GM12872 (cell line): ENCODE data around the gene ZC3H12D.

Source experiments
- CTCF ChIP-seq: IDR thresholded peaks from 3 replicates; pipeline ENCODE4 v1.5.1; 2011; ENCODE audit warnings: low read depth, mild to moderate bottlenecking, low read length, moderate library complexity; ENCODE audit not compliant: insufficient read depth

The ZC3H12D gene

DNA sequence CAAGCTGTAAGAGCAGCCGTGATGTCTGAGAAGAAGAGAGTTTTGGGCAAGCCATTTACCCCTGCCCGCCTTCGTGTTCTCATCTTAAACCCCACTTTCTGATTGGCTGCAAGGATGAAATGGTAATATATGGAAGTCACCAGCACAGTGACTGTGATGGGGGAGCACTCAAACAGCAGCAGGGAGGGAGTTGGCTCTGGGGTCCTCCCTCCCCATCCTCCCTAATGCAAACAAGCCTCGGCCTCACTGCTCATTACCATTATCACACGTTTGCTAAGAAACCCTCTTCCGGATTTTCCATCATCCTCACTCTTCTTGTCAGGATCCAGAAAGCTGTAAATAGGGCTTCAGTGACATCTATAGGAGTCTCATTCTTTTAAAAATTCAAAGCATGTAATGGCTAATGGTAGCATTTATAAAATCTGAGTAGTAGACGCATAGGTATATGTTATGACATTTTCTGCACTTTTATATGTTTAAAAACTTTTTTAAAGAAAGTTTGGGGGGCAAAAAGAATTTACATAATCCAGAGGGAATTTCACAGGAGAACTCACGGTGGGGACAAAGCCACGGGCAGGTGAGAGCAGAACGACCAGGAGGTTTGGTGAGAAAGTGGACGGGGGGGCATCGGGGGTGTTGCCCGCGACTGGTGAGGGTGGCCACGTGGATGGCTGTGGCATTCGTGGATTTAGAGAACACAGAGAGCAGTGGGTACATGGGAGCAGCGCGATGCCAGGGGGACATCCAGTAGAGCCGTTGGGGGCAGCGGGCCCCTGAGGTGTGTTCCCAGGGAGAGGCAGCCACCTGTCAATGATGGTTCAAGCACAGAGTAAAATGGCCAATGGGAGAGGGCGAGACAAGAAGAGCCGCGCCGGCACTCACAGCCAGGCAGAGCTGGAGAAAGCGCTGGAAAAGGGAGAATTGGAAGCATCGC lies 55.1 kb downstream of the ZC3H12D start:
- TF ChIP-seq CTCF: no peak

- no peak for TF ChIP-seq CTCF
Measured at GRCh38 chr6:149428606-149429005, 56.2 kb downstream of the ZC3H12D start.

DNA sequence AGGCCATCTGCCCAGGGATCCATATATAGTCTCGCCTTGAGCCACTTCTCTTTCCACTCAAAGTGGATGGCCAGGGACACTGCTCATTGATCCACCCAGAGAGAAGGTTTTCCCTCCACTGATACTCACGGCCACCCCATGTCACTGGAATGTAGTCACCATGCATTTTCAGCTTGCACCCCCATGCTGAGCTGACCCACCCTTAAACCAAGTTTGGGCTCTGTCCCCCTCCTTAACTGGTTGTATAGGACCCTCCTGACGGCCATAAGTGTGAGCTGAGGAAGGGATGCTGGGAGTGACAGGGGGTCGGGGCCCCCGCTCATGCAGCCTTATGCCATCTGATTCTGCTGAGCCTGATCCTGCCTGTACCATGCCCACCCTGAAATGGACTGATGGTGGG lies 59.1 kb downstream of the ZC3H12D start:
- TF ChIP-seq CTCF: no peak

- no peak for TF ChIP-seq CTCF
Measured at GRCh38 chr6:149425224-149425623, 59.6 kb downstream of the ZC3H12D start.

DNA sequence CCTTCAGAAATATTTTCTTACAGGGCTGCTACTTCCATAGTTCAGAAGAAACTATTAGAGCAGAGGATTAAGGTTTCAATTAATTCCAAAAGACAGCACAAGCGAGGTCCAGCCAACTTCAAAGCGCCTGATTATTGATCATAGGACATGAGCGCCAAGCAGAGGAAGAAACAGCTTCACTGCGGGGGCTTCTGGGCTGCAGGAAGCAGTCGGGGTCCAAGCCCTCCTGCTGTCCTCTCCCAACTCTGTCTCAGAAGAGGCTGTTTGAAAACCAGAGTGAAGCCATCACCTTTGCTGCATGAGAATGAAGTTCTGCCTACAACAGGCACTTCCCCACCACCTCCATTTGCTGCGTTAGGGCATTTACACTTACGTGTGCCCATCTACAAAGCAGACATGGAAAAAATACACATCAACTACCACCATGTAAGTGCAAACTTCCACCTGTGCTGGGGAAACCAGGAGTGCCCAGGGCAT lies 60.8 kb downstream of the ZC3H12D start:
- no peak for TF ChIP-seq CTCF

DNA sequence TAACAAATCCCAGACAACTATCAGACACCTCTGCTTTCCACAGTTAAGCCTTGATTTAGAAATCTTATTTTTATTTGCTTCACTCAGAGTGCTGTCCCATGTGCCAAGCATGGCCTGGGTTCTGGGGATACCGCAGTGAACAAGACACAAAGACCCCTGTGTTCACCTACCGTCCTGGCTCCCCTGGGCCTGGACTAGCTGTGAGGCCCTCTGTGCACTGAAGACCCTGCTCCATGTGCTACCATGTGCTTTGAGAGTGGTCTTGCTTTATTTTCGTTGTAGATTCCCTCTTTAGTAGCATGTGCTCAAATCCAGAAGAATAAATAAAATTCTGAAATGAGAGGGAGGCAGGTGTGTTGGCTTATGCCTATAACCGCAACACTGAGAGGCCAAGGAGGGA lies 62.2 kb downstream of the ZC3H12D start:
- TF ChIP-seq CTCF: no peak

- TF ChIP-seq CTCF: no peak
Measured at GRCh38 chr6:149421132-149421531, 63.7 kb downstream of the ZC3H12D start.
